Progenitor cell of endocrine pancreas (in vitro differentiated cells): ENCODE data around the gene ATAD5. TPM values are rescaled to one million over a fixed set of nuclear protein-coding genes. Genes with fewer than 3 reads are reported as not detected.
"Not testable (repeated sequence)": the region's sequence is repeated elsewhere in the genome, so short reads cannot be mapped to it uniquely, and the experiment has no call there.

Source experiments
- DNase-seq: peaks from one replicate; pipeline ENCODE4 v3.0.0; 2021; ENCODE audit warnings: low spot score; ENCODE audit not compliant: unreplicated experiment
- H3K27ac Mint-ChIP-seq: 2 replicates; pipeline ENCODE4 v1.8.0; 2021; ENCODE audit warnings: mild to moderate bottlenecking, moderate library complexity, mixed read lengths
- H3K27me3 Mint-ChIP-seq: 2 replicates; pipeline ENCODE4 v1.8.0; 2021; ENCODE audit warnings: mixed read lengths
- H3K36me3 Mint-ChIP-seq: 2 replicates; pipeline ENCODE4 v1.8.0; 2022; ENCODE audit warnings: mixed read lengths; ENCODE audit not compliant: insufficient read depth
- H3K4me1 Mint-ChIP-seq: 2 replicates; pipeline ENCODE4 v1.8.0; 2021; ENCODE audit warnings: low read depth, mixed read lengths
- H3K4me3 Mint-ChIP-seq: 2 replicates; pipeline ENCODE4 v1.8.0; 2021; ENCODE audit warnings: low read depth, mild to moderate bottlenecking, moderate library complexity, mixed read lengths
- H3K9me3 Mint-ChIP-seq: 2 replicates; pipeline ENCODE4 v1.8.0; 2021; ENCODE audit warnings: low read depth, mixed read lengths
- CTCF ChIP-seq: fragments of 200-600 bp; sonication (generic); IDR thresholded peaks from one replicate; pipeline ENCODE4 v1.5.0; 2021; ENCODE audit warnings: antibody characterized with exemption, mild to moderate bottlenecking; ENCODE audit not compliant: unreplicated experiment
- total RNA-seq: library from RNA; stranded (reverse); gene quantifications from 2 replicates; pipeline ENCODE4 v1.2.1, GENCODE V29; 2021

The ATAD5 gene
- total RNA-seq, 1 donor from 2014 or later: 14.0 TPM

- Mint-ChIP-seq H3K27ac (no peak overlapping the region), H3K27me3 (no peaks in the 10 kb centered on the region), H3K4me1 (peaks cover 7% of the 10 kb centered on the region)
Measured at GRCh38 chr17:30816165-30816564, 15.6 kb upstream of the ATAD5 start.

GRCh38 chr17:30819971-30820705 is 11.6 kb upstream of the ATAD5 start:
- Mint-ChIP-seq H3K36me3 (no peaks in the 10 kb centered on the region), H3K9me3 (no peaks in the 10 kb centered on the region), H3K27me3 (no peaks in the 10 kb centered on the region), H3K4me1 (peaks cover 16% of the 10 kb centered on the region), H3K4me3 (no peak overlapping the region), H3K27ac (peak overlapping the region; percentile 73)
- TF ChIP-seq CTCF: no peak
- no peak for DNase-seq

More at GRCh38 chr17:30816165-30816564, 15.6 kb upstream of the ATAD5 start:
- no peaks in the 10 kb centered on the region for H3K36me3 Mint-ChIP-seq
- TF ChIP-seq CTCF: no peak
- no peaks in the 10 kb centered on the region for H3K9me3 Mint-ChIP-seq
- no peak for DNase-seq
- no peak overlapping the region for H3K4me3 Mint-ChIP-seq

GRCh38 chr17:30821871-30822723 is 9.7 kb upstream of the ATAD5 start:
- Mint-ChIP-seq H3K4me1 (peaks cover 16% of the 10 kb centered on the region), H3K36me3 (no peaks in the 10 kb centered on the region), H3K27ac (peak overlapping the region; percentile 1), H3K27me3 (no peaks in the 10 kb centered on the region), H3K4me3 (no peak overlapping the region), H3K9me3 (no peaks in the 10 kb centered on the region)
- TF ChIP-seq CTCF: no peak
- DNase-seq: no peak

GRCh38 chr17:30822919-30823318 is 8.8 kb upstream of the ATAD5 start:
- not testable (repeated sequence) for H3K36me3 Mint-ChIP-seq, H3K9me3 Mint-ChIP-seq, H3K4me3 Mint-ChIP-seq, H3K27ac Mint-ChIP-seq, H3K27me3 Mint-ChIP-seq, DNase-seq
- peaks cover 16% of the 10 kb centered on the region for H3K4me1 Mint-ChIP-seq

GRCh38 chr17:30823421-30823820 is 8.3 kb upstream of the ATAD5 start:
- Mint-ChIP-seq H3K4me1 (peaks cover 16% of the 10 kb centered on the region), H3K9me3 (no peaks in the 10 kb centered on the region), H3K27ac (peak overlapping the region; percentile 94), H3K36me3 (no peaks in the 10 kb centered on the region), H3K4me3 (peak overlapping the region; percentile 95), H3K27me3 (no peaks in the 10 kb centered on the region)
- no peak for DNase-seq
- no peak for TF ChIP-seq CTCF
